C4-2B (cell line): ENCODE results near the gene RET.

ENCODE experiments used
- CTCF ChIP-seq: fragments of 450-650 bp; conservative IDR thresholded peaks from 2 replicates; pipeline ENCODE4 v1.5.1; 2017; ENCODE audit warnings: mild to moderate bottlenecking
- ZFX ChIP-seq: fragments of 450-650 bp; IDR thresholded peaks from 2 replicates; pipeline ENCODE4 v1.6.1; 2017

GRCh38 chr10:43089519-43089918 is 12.7 kb downstream of the RET start:
- TF ChIP-seq CTCF (no peak), ZFX (no peak)
